Chondrocyte (in vitro differentiated cells): ENCODE results near the gene KCNG3. TPM values are rescaled to one million over a fixed set of nuclear protein-coding genes. Genes with fewer than 3 reads are reported as not detected.
A peak's percentile ranks its signal among the peaks of the same experiment; 100 is the strongest.

ENCODE experiments used
- DNase-seq: peaks from one replicate; pipeline ENCODE4 v3.0.0; 2021; ENCODE audit warnings: mixed read lengths, low spot score
- H3K27ac Mint-ChIP-seq: one replicate; pipeline ENCODE4 v1.8.0; 2021; ENCODE audit warnings: mild to moderate bottlenecking, moderate library complexity, mixed read lengths; ENCODE audit not compliant: unreplicated experiment
- H3K27me3 Mint-ChIP-seq: 2 replicates; pipeline ENCODE4 v1.8.0; 2021; ENCODE audit warnings: low read depth, mixed read lengths
- H3K36me3 Mint-ChIP-seq: 2 replicates; pipeline ENCODE4 v1.8.0; 2021; ENCODE audit warnings: low read depth, mixed read lengths
- H3K4me1 Mint-ChIP-seq: 2 replicates; pipeline ENCODE4 v1.8.0; 2021; ENCODE audit warnings: low read depth, mild to moderate bottlenecking, mixed read lengths
- H3K4me3 Mint-ChIP-seq: one replicate; pipeline ENCODE4 v1.8.0; 2021; ENCODE audit warnings: mild to moderate bottlenecking, moderate library complexity, mixed read lengths; ENCODE audit not compliant: unreplicated experiment
- H3K9me3 Mint-ChIP-seq: 2 replicates; pipeline ENCODE4 v1.8.0; 2021; ENCODE audit warnings: low read depth, mixed read lengths
- total RNA-seq: library from RNA; stranded (reverse); gene quantifications from 3 replicates; pipeline ENCODE4 v1.2.1, GENCODE V29; 2021
- TF ChIP-seq, protein P1 (sequence below): fragments of 200-600 bp; sonication (generic); IDR thresholded peaks from 2 replicates; pipeline ENCODE4 v1.5.0; 2021; ENCODE audit warnings: antibody characterized with exemption, mild to moderate bottlenecking, moderate library complexity

Gene KCNG3
- total RNA-seq, 1 donor from 2014 or later = 0.05 TPM

DNA sequence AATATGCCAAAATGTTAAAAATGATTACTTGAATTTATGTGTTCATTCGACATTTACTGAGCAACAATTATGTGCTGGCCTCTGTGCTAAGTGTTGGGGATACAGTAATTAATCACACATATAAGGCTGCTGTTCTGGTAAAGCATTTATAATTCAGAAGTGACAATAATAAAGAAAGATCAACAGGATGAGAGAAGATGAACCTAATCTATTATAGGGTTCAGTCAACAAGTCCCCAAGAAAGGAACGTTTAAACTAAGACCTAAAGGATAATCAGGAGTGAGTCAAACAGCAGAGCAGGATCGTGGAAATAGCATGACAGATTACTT lies 72.7 kb downstream of the KCNG3 start:
- no peaks in the 10 kb centered on the region for H3K9me3 Mint-ChIP-seq
- H3K27ac Mint-ChIP-seq = peak overlapping the region; percentile 3
- H3K36me3 Mint-ChIP-seq = no peaks in the 10 kb centered on the region
- peaks cover 24% of the 10 kb centered on the region for H3K4me1 Mint-ChIP-seq
- no peak overlapping the region for H3K4me3 Mint-ChIP-seq
- no peak for DNase-seq
- TF ChIP-seq, protein P1, sequence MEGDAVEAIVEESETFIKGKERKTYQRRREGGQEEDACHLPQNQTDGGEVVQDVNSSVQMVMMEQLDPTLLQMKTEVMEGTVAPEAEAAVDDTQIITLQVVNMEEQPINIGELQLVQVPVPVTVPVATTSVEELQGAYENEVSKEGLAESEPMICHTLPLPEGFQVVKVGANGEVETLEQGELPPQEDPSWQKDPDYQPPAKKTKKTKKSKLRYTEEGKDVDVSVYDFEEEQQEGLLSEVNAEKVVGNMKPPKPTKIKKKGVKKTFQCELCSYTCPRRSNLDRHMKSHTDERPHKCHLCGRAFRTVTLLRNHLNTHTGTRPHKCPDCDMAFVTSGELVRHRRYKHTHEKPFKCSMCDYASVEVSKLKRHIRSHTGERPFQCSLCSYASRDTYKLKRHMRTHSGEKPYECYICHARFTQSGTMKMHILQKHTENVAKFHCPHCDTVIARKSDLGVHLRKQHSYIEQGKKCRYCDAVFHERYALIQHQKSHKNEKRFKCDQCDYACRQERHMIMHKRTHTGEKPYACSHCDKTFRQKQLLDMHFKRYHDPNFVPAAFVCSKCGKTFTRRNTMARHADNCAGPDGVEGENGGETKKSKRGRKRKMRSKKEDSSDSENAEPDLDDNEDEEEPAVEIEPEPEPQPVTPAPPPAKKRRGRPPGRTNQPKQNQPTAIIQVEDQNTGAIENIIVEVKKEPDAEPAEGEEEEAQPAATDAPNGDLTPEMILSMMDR = no peak
- H3K27me3 Mint-ChIP-seq = peaks cover 4% of the 10 kb centered on the region

DNA sequence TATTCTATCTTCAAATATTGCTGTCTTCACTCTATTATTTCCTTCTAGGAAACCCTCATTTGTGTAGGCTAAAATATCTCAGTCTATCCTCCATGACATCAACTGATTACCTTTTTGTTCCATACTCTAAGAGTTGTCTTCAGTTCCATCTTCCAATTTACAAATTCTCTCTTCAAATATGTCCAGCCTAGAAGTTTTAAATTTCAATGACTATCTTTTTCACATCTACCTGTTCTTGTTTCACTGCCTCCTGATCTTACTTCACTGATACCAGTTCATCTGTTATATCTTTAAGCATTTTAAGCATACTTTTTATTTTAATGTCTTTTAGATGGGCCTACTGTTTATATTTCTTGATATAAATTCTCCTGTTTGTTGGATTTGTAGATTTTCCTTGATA lies 79.1 kb downstream of the KCNG3 start:
- no peak overlapping the region for H3K27ac Mint-ChIP-seq
- TF ChIP-seq, protein P1 = no peak
- no peaks in the 10 kb centered on the region for H3K4me1 Mint-ChIP-seq
- H3K4me3 Mint-ChIP-seq = no peak overlapping the region
- H3K9me3 Mint-ChIP-seq = peaks cover 17% of the 10 kb centered on the region
- DNase-seq = no peak
- peaks cover 8% of the 10 kb centered on the region for H3K36me3 Mint-ChIP-seq
- peaks cover 2% of the 10 kb centered on the region for H3K27me3 Mint-ChIP-seq

DNA sequence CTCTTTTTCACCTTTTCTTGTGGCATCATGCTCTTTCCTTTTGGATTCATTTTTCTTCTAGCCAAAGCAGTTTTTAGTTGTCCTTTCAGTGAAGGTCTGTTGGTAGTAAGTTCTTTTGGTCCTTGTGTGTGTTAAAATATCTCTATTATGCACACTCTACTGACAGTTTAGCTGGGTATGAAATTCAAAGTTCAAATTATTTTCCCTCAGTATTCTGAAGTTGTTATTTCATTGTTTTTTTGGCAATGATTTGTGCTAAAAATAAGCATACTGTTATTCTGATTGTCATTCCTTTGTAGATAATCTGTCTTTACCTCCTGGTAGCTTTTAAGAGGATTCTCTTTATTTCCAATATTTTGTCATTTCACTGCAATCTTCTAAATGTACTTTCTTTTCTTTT lies 79.6 kb downstream of the KCNG3 start:
- Mint-ChIP-seq H3K9me3 (peaks cover 17% of the 10 kb centered on the region), H3K4me1 (no peaks in the 10 kb centered on the region), H3K27me3 (peaks cover 2% of the 10 kb centered on the region), H3K36me3 (peaks cover 8% of the 10 kb centered on the region), H3K27ac (no peak overlapping the region), H3K4me3 (no peak overlapping the region)
- DNase-seq = no peak
- TF ChIP-seq, protein P1 = no peak

DNA sequence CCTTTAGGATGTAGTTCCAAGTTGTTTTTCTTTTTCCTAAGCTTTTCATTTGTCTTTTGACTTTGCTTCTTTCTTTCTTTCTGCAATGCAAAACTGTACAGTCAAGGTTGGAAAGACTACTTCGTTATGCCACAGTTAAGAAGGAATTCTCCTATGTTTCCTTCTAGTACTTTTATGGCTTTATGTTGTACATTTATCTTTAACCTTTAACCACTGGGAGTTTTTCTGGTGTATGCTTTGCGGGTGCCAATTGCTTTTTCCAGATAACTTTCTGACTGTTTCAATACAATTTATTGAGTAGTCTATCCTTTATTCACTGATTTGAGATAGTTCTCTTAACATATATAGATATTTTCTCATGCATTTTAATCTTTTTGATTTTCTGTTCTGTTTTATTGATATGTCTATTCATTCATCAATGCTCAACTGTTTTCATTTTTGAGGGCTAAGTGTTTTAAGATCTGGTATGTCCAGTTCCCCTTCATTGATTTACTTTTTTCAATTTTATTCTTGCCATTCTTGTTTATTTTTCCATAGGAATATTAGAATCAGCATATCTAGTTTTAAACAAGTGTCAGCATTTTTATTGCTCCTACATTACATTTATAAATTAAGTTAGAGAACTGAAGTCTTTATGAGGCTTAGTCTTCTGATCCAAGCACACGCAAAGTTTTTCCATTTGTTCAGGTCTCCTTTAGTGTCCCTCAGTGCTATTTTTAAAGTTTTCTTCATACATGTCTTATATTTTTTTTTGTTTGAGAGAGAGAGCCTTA lies 82.9 kb downstream of the KCNG3 start:
- Mint-ChIP-seq H3K4me3 (no peak overlapping the region), H3K27ac (no peak overlapping the region), H3K4me1 (no peaks in the 10 kb centered on the region), H3K36me3 (peaks cover 8% of the 10 kb centered on the region), H3K9me3 (peaks cover 17% of the 10 kb centered on the region), H3K27me3 (peaks cover 2% of the 10 kb centered on the region)
- TF ChIP-seq, protein P1 = no peak
- no peak for DNase-seq

DNA sequence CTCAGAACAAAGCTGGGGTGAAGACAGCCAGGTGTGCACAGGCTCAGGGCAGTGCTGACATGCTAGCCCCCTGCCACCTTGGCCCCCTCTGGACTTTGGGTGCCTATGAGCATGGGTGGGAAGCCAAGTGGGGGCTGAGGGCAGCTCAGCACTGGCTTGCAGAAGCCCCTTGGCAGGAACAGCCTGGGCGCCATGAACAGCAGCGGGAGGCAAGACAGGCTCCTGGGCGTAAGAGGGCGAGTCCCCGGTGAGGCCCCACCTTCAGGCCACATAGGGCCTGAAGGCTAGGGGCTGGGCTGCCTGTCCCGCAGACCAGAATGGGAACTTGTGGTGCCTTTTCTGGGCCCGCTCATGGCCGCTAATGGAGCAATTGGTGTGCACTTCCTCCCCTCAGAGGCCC lies 85.8 kb downstream of the KCNG3 start:
- no peak overlapping the region for H3K27ac Mint-ChIP-seq
- DNase-seq = no peak
- no peak overlapping the region for H3K4me3 Mint-ChIP-seq
- H3K9me3 Mint-ChIP-seq = no peaks in the 10 kb centered on the region
- no peaks in the 10 kb centered on the region for H3K36me3 Mint-ChIP-seq
- peaks cover 2% of the 10 kb centered on the region for H3K27me3 Mint-ChIP-seq
- H3K4me1 Mint-ChIP-seq = no peaks in the 10 kb centered on the region
- TF ChIP-seq, protein P1 = no peak
